ENCODE measurements around the gene NOX5. TPM values are rescaled to one million over a fixed set of nuclear protein-coding genes. Genes with fewer than 3 reads are reported as not detected.

The NOX5 gene
- total and polyA plus RNA-seq, 2 of the 13 experiments (the other 11 are each of a cell fraction or from before 2014, with no cell fraction given), result not detected

GRCh38 chr15:69080295-69081248, 66.1 kb downstream of the NOX5 start:
- no peaks in the 10 kb centered on the region for H4K20me1 ChIP-seq (ENCODE audit: insufficient read depth, low read length)
- WGBS (ENCODE audit: low lambda C conversion rate), result 30% methylated on average over 8 of the region's 8 CpGs
- FAIRE-seq (no peak), ATAC-seq (no peak), DNase-seq (ENCODE audit: low spot score) (no peak)
- H3K9ac ChIP-seq (ENCODE audit: insufficient read depth, low read depth, low read length), result no peak overlapping the region
- intact Hi-C loops (cut with micrococcal nuclease; ENCODE audit: unreplicated experiment) (no loop called here), in situ Hi-C loops (cut with HindIII; ENCODE audit: extremely low pct_ligation_motif_present, low pct_unique_long_range_greater_than_20kb) (no loop called here)
- H3K27me3 ChIP-seq (ENCODE audit: control insufficient read depth in 1 of 2, insufficient read depth in 2 of 2, low read length in 2 of 2), result peaks cover 2 to 46% of the 10 kb centered on the region in 2 experiments; a peak in 4 of 5 replicates
- no peaks in the 10 kb centered on the region for H3K36me3 ChIP-seq (replicated peaks in 1 of 2; ENCODE audit: control insufficient read depth in 1 of 2, insufficient read depth in 2 of 2, low read length in 2 of 2)
- CTCF ChIA-PET (ENCODE audit: low intra/inter-chr PET ratio, low total read pairs), result no interaction called here
- no peaks in the 10 kb centered on the region for H3K79me2 ChIP-seq (ENCODE audit: insufficient read depth, low read length)
- no TSS peak for BruUV-seq (replicated peaks)
- TF ChIP-seq ARID3A (IDR thresholded peaks at IDR 0.05; ENCODE audit: low read depth, low read length) (no peak), NCOA1 (CRISPR knock-in tag; IDR thresholded peaks at IDR 0.05) (no peak)
- POLR2A ChIA-PET, result no interaction called here
- no peak overlapping the region for H3K4me2 ChIP-seq (ENCODE audit: low read depth, low read length)
- peaks cover 21% of the 10 kb centered on the region for H3K4me1 ChIP-seq (ENCODE audit: insufficient read depth, low read length)
- no peak overlapping the region for H3K27ac ChIP-seq (ENCODE audit: extremely low read length, insufficient read depth, low read length)
- H3K4me3 ChIP-seq (replicated peaks in 1 of 3; ENCODE audit: insufficient read depth in 1 of 3, low read depth in 2 of 3, low read length in 3 of 3), result no peak overlapping the region
- no peak overlapping the region for H2AFZ ChIP-seq (ENCODE audit: low read length)
- no peaks in the 10 kb centered on the region for H3K9me3 ChIP-seq (ENCODE audit: low read length)

GRCh38 chr15:69081310-69082004, 67.0 kb downstream of the NOX5 start:
- Histone ChIP-seq H3K9me3 (ENCODE audit: low read length) (no peaks in the 10 kb centered on the region), H3K9ac (ENCODE audit: insufficient read depth, low read depth, low read length) (no peak overlapping the region), H3K4me2 (ENCODE audit: low read depth, low read length) (no peak overlapping the region), H3K4me3 (replicated peaks in 1 of 3; ENCODE audit: insufficient read depth in 1 of 3, low read depth in 2 of 3, low read length in 3 of 3) (no peak overlapping the region), H3K79me2 (ENCODE audit: insufficient read depth, low read length) (no peaks in the 10 kb centered on the region), H3K36me3 (replicated peaks in 1 of 2; ENCODE audit: control insufficient read depth in 1 of 2, insufficient read depth in 2 of 2, low read length in 2 of 2) (no peaks in the 10 kb centered on the region), H3K27me3 (ENCODE audit: control insufficient read depth in 1 of 2, insufficient read depth in 2 of 2, low read length in 2 of 2) (peaks cover 2 to 48% of the 10 kb centered on the region in 2 experiments; a peak in 4 of 5 replicates), H2AFZ (ENCODE audit: low read length) (no peak overlapping the region), H4K20me1 (ENCODE audit: insufficient read depth, low read length) (no peaks in the 10 kb centered on the region), H3K27ac (ENCODE audit: extremely low read length, insufficient read depth, low read length) (no peak overlapping the region), H3K4me1 (ENCODE audit: insufficient read depth, low read length) (peaks cover 21% of the 10 kb centered on the region)
- DNase-seq (ENCODE audit: low spot score) (no peak), ATAC-seq (peak; percentile 41; the same call in 2 of the 3 replicates), FAIRE-seq (no peak)
- BruUV-seq (replicated peaks), result no TSS peak
- in situ Hi-C loops (cut with HindIII; ENCODE audit: extremely low pct_ligation_motif_present, low pct_unique_long_range_greater_than_20kb) (no loop called here), intact Hi-C loops (cut with micrococcal nuclease; ENCODE audit: unreplicated experiment) (no loop called here)
- 48% methylated on average over 8 of the region's 10 CpGs for WGBS (ENCODE audit: low lambda C conversion rate)
- CTCF ChIA-PET (ENCODE audit: low intra/inter-chr PET ratio, low total read pairs), result no interaction called here
- TF ChIP-seq ZNF530 (CRISPR knock-in tag; IDR thresholded peaks at IDR 0.05; ENCODE audit: low read depth), result no peak
- TF ChIP-seq TEAD3 (CRISPR knock-in tag; optimal IDR thresholded peaks at IDR 0.05; ENCODE audit: borderline replicate concordance), result peak; percentile 60
- no peak for TF ChIP-seq ZNF766 (CRISPR knock-in tag; IDR thresholded peaks at IDR 0.05; ENCODE audit: borderline replicate concordance)
- POLR2A ChIA-PET, result no interaction called here
